PFSK-1 (cell line): ENCODE results near the gene BRD3OS.

ENCODE experiments used
- FOXP2 ChIP-seq: optimal IDR thresholded peaks from 2 replicates; pipeline ENCODE3; 2011; ENCODE audit warnings: borderline replicate concordance, control low read depth, inconsistent platforms; ENCODE audit not compliant: insufficient read depth; ENCODE audit errors: extremely low read length, extremely low read depth
- POLR2AphosphoS5 ChIP-seq: IDR thresholded peaks from 2 replicates; pipeline ENCODE4 v1.6.1; 2012; ENCODE audit warnings: low read depth, mild to moderate bottlenecking, control low read depth, low read length, moderate library complexity
- SIN3A ChIP-seq: IDR thresholded peaks from 2 replicates; pipeline ENCODE4 v1.6.1; 2012; ENCODE audit warnings: mild to moderate bottlenecking, low read length, moderate library complexity, borderline replicate concordance; ENCODE audit not compliant: insufficient read depth
- TAF1 ChIP-seq: IDR thresholded peaks from 2 replicates; pipeline ENCODE4 v1.6.1; 2012; ENCODE audit warnings: low read length, control low read depth, borderline replicate concordance; ENCODE audit not compliant: insufficient read depth
- TF ChIP-seq, protein P1 (sequence below), 2 experiments: IDR thresholded peaks; 2 replicates each; pipeline versions ENCODE4 v1.6.1 to v1.8.0; 2011 to 2012; ENCODE audit warnings: low read depth in 2 of 2, low read length in 2 of 2, control low read depth in 1 of 2, inconsistent platforms in 1 of 2, mild to moderate bottlenecking in 1 of 2, moderate library complexity in 1 of 2; ENCODE audit not compliant: insufficient read depth in 1 of 2

Gene BRD3OS

DNA sequence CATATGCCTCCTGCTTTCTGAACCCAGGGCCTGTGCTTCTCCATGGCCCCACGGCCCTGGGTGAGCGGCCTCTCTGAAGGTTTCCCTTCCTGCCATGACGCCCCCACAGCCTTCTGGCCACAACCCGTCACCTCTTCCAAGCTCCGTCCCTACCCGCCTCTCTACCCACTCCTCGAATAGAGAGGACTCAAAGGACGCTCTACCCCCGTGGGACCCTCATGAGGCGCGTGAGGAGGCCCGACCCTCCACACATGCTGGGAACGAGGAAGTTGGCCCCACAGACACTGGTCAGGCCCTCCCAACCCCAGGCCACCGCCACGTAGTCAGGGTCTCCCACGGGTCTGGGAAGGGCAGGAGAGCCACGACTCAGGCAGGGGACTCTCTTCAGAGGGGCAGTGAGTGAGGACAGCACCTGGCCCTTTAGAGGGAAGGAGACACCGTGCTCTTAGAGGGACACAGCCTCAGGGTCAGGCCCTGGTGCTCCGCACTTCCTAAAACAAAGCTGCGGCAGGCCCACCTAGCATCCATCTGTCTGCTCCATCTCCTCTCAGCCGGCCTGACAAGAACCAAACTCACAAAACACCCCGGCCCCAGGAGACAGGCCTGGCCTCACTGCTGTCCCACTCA, 37.3 kb downstream of the BRD3OS start:
- TF ChIP-seq SIN3A (no peak), TAF1 (no peak), FOXP2 (no peak), POLR2AphosphoS5 (no peak)
- TF ChIP-seq, protein P1, sequence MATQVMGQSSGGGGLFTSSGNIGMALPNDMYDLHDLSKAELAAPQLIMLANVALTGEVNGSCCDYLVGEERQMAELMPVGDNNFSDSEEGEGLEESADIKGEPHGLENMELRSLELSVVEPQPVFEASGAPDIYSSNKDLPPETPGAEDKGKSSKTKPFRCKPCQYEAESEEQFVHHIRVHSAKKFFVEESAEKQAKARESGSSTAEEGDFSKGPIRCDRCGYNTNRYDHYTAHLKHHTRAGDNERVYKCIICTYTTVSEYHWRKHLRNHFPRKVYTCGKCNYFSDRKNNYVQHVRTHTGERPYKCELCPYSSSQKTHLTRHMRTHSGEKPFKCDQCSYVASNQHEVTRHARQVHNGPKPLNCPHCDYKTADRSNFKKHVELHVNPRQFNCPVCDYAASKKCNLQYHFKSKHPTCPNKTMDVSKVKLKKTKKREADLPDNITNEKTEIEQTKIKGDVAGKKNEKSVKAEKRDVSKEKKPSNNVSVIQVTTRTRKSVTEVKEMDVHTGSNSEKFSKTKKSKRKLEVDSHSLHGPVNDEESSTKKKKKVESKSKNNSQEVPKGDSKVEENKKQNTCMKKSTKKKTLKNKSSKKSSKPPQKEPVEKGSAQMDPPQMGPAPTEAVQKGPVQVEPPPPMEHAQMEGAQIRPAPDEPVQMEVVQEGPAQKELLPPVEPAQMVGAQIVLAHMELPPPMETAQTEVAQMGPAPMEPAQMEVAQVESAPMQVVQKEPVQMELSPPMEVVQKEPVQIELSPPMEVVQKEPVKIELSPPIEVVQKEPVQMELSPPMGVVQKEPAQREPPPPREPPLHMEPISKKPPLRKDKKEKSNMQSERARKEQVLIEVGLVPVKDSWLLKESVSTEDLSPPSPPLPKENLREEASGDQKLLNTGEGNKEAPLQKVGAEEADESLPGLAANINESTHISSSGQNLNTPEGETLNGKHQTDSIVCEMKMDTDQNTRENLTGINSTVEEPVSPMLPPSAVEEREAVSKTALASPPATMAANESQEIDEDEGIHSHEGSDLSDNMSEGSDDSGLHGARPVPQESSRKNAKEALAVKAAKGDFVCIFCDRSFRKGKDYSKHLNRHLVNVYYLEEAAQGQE (IDR thresholded peaks at IDR 0.05; ENCODE audit: insufficient read depth in 1 of 2, low read depth in 2 of 2, low read length in 2 of 2), result no peak

DNA sequence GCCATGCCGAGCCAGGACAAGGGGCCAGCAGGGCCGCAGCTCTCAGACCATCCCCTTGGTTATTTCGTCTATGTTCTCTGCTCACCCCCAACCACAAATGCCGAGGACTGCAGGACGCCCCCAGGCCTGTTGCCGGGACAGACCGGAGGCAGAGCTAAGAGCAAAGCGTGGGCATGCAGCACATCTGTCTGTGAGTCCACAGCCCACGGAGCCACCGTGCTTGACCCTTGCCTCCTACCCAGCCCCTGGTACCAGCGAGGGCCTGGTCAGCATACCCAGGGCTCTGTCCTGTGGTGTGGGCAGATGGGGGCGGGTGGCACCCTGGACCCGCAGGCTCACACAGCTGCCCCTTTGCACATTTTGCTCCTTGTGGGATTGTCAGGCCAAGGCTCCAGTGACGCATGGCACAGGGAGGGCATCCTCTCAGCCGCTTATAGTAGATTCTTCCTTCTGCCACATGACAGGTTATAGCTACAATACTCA, 37.8 kb downstream of the BRD3OS start:
- TF ChIP-seq TAF1 (no peak), FOXP2 (no peak), POLR2AphosphoS5 (no peak), SIN3A (no peak)
- TF ChIP-seq, protein P1 (IDR thresholded peaks at IDR 0.05; ENCODE audit: insufficient read depth in 1 of 2, low read depth in 2 of 2, low read length in 2 of 2), result no peak

DNA sequence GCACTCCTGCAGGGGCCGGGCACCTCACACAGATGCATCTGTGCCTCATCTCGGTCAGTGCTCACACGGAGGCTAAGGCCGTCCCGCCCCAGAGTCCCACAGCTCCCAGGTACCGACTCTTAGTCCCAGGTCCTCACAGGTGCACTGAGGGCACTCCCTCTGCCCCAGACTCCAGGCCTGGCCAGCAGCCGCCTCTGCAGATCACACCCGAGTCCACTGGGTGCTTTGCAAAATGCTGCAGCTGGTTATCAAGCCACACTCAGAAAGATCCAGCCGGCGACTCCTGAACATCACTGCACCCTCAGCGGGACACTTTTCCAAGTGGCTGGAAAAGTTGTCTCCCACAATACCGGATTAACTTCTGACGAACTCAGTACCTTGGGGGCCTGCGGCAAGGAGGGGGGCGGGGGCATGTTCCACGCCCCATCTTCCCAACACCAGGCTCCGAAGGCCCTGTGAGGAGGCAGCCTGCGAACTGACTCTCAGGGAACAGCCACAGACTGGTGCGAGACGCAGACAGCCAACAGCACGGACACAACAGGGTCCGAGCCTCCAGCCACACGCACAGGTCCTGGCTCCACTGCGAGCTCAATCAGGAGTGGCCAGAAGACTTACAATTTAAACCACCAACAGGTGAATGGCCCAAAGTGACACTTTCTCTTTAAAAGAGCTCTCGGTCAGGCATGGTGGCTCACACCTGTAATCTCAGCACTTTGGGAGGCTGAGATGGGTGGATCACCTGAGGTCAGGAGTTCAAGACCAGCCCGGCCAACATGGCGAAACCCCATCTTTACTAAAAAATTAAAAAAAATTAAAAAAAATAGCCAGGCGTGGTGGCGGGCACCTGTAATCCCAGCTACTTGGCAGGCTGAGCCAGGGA, 38.5 kb downstream of the BRD3OS start:
- TF ChIP-seq POLR2AphosphoS5, result no peak
- TF ChIP-seq FOXP2, result no peak
- TF ChIP-seq, protein P1 (IDR thresholded peaks at IDR 0.05; ENCODE audit: insufficient read depth in 1 of 2, low read depth in 2 of 2, low read length in 2 of 2), result no peak
- no peak for TF ChIP-seq SIN3A
- no peak for TF ChIP-seq TAF1

DNA sequence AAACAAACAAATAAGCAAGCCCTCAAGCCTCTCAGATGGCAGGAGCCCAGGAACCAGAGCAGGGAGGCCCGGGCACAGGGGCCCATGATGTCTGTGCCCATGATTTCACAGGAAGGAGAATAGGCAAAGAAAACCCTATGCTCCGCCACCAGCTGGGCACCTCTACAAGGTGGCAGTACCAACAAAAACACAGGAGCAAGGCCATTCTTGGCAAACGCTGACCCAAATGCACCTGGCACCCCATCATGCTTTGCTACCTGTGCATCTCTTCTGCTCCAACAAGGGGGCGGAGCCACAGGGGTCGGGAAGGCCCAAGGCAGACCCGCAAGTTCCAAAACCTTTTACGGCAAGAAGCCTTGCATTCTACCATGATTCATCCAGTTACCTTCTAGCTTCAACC, 39.4 kb downstream of the BRD3OS start:
- TF ChIP-seq POLR2AphosphoS5 (no peak), TAF1 (no peak)
- TF ChIP-seq, protein P1 (IDR thresholded peaks at IDR 0.05; ENCODE audit: insufficient read depth in 1 of 2, low read depth in 2 of 2, low read length in 2 of 2), result no peak
